Neural cell (in vitro differentiated cells): ENCODE data around the gene MAP3K19.
"Not testable (repeated sequence)": the region's sequence is repeated elsewhere in the genome, so short reads cannot be mapped to it uniquely, and the experiment has no call there.

Experiments
- EP300 ChIP-seq: fragments of 450-650 bp; conservative IDR thresholded peaks from 2 replicates; pipeline ENCODE4 v1.6.1; 2014; ENCODE audit warnings: antibody characterized with exemption, mild to moderate bottlenecking, moderate library complexity; ENCODE audit not compliant: poor library complexity, severe bottlenecking
- EZH2 ChIP-seq: fragments of 200-600, 300-800 bp; shearing (Covaris generic), sonication (generic); IDR thresholded peaks from 2 replicates; pipeline ENCODE4 v1.6.1; 2014; ENCODE audit warnings: antibody characterized with exemption, low read length, borderline replicate concordance, mild to moderate bottlenecking; ENCODE audit not compliant: insufficient read depth, poor library complexity, severe bottlenecking
- POLR2AphosphoS5 ChIP-seq: IDR thresholded peaks from 2 replicates; pipeline ENCODE4 v1.6.1; 2012
- RAD21 ChIP-seq: fragments of 450-650 bp; conservative IDR thresholded peaks from 2 replicates; pipeline ENCODE4 v1.6.1; 2014; ENCODE audit warnings: antibody characterized with exemption, mild to moderate bottlenecking, moderate library complexity
- SMC3 ChIP-seq: fragments of 450-650 bp; conservative IDR thresholded peaks from 2 replicates; pipeline ENCODE4 v1.6.1; 2014; ENCODE audit warnings: antibody characterized with exemption, mild to moderate bottlenecking, moderate library complexity; ENCODE audit not compliant: poor library complexity
- TAF1 ChIP-seq: IDR thresholded peaks from 2 replicates; pipeline ENCODE4 v1.6.1; 2012; ENCODE audit warnings: low read depth
- TF ChIP-seq, protein P1 (sequence below): fragments of 450-650 bp; IDR thresholded peaks from 2 replicates; pipeline ENCODE4 v1.5.1; 2014; ENCODE audit warnings: antibody characterized with exemption, mild to moderate bottlenecking, moderate library complexity; ENCODE audit not compliant: poor library complexity, severe bottlenecking
- TF ChIP-seq, protein P2 (sequence below): IDR thresholded peaks from 2 replicates; pipeline ENCODE4 v1.6.1; 2012; ENCODE audit warnings: borderline replicate concordance

DNA sequence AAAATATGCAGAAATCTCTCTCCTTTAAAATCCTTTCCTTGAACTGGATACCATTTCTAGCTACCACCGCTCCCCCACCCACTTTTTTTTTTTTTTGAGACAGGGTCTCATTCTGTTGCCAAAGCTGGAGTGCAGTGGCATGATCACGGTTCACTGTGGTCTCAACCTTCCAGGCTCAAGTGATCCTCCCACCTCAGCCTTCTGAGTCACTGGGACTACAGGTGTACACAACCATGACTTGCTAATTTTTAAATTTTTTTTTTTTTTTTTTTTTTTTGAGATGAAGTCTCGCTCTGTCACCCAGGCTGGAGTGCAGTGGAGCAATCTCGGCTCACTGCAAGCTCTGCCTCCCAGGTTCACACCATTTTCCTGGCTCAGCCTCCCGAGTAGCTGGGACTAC, 70.1 kb downstream of the MAP3K19 start:
- TF ChIP-seq, protein P1, sequence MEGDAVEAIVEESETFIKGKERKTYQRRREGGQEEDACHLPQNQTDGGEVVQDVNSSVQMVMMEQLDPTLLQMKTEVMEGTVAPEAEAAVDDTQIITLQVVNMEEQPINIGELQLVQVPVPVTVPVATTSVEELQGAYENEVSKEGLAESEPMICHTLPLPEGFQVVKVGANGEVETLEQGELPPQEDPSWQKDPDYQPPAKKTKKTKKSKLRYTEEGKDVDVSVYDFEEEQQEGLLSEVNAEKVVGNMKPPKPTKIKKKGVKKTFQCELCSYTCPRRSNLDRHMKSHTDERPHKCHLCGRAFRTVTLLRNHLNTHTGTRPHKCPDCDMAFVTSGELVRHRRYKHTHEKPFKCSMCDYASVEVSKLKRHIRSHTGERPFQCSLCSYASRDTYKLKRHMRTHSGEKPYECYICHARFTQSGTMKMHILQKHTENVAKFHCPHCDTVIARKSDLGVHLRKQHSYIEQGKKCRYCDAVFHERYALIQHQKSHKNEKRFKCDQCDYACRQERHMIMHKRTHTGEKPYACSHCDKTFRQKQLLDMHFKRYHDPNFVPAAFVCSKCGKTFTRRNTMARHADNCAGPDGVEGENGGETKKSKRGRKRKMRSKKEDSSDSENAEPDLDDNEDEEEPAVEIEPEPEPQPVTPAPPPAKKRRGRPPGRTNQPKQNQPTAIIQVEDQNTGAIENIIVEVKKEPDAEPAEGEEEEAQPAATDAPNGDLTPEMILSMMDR = not testable (repeated sequence)
- TF ChIP-seq EP300, TAF1, EZH2, RAD21, POLR2AphosphoS5, SMC3: not testable (repeated sequence)
- TF ChIP-seq, protein P2, sequence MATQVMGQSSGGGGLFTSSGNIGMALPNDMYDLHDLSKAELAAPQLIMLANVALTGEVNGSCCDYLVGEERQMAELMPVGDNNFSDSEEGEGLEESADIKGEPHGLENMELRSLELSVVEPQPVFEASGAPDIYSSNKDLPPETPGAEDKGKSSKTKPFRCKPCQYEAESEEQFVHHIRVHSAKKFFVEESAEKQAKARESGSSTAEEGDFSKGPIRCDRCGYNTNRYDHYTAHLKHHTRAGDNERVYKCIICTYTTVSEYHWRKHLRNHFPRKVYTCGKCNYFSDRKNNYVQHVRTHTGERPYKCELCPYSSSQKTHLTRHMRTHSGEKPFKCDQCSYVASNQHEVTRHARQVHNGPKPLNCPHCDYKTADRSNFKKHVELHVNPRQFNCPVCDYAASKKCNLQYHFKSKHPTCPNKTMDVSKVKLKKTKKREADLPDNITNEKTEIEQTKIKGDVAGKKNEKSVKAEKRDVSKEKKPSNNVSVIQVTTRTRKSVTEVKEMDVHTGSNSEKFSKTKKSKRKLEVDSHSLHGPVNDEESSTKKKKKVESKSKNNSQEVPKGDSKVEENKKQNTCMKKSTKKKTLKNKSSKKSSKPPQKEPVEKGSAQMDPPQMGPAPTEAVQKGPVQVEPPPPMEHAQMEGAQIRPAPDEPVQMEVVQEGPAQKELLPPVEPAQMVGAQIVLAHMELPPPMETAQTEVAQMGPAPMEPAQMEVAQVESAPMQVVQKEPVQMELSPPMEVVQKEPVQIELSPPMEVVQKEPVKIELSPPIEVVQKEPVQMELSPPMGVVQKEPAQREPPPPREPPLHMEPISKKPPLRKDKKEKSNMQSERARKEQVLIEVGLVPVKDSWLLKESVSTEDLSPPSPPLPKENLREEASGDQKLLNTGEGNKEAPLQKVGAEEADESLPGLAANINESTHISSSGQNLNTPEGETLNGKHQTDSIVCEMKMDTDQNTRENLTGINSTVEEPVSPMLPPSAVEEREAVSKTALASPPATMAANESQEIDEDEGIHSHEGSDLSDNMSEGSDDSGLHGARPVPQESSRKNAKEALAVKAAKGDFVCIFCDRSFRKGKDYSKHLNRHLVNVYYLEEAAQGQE = not testable (repeated sequence)
